Activated naive CD8-positive, alpha-beta T cell (primary cell): Measurements from ENCODE around the gene CELF5.
"Not testable (repeated sequence)": the region's sequence is repeated elsewhere in the genome, so short reads cannot be mapped to it uniquely, and the experiment has no call there.

ENCODE experiments used
- H3K27ac Mint-ChIP-seq: one replicate; pipeline ENCODE4 v1.8.0; 2021; ENCODE audit warnings: mixed read lengths
- H3K27me3 Mint-ChIP-seq: one replicate; pipeline ENCODE4 v1.8.0; 2021; ENCODE audit warnings: mixed read lengths
- H3K36me3 Mint-ChIP-seq: one replicate; pipeline ENCODE4 v1.8.0; 2021; ENCODE audit warnings: mixed read lengths
- H3K4me1 Mint-ChIP-seq: one replicate; pipeline ENCODE4 v1.8.0; 2021; ENCODE audit warnings: low read depth, mixed read lengths
- H3K4me3 Mint-ChIP-seq: one replicate; pipeline ENCODE4 v1.8.0; 2021; ENCODE audit warnings: mild to moderate bottlenecking, mixed read lengths
- H3K9me3 Mint-ChIP-seq: one replicate; pipeline ENCODE4 v1.8.0; 2021; ENCODE audit warnings: low read depth, mixed read lengths

Gene CELF5

DNA sequence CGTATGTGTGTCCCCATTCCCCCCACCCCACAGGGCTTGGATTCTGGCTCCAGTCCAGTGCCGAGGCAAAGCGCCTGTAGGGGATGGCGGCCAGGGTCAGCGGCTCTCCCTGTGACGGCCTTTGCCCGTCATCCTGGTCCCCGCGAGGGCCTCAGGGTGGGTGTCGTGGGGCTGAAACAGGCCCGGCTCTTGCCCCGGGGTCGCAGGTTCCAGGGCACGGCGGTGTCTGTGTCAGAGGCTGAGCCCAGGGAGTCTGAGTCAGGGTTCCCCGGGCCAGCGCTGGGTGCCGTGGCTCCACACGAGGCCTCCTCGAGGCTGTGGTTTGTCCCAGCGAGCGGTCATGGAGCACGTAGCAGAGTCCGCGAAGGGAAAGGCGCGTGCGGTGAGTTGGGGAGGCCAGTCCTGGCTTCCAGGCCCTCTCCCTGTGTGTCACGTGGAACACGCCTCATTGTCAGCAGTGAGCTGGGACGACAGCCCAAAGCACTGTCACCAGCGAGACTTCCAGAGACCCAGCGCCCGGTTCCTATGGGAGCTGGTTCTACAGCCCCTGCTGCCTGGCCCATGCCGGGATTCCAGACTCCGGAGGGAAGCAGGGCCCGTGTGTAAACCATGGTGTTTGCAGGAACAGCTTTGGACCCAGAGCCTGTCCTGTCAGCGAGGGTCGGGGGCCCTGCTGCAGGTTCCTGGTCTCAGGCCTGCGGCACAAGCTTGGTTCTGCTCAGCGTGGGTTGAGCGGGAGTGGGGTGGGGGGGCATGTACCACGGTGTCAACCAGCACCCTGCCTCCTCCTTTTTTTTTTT, 25.4 kb upstream of the CELF5 start:
- no peaks in the 10 kb centered on the region for H3K27me3 Mint-ChIP-seq

GRCh38 chr19:3201072-3201700, 23.3 kb upstream of the CELF5 start:
- Mint-ChIP-seq H3K9me3 (no peaks in the 10 kb centered on the region), H3K4me3 (no peak overlapping the region), H3K27me3 (no peaks in the 10 kb centered on the region), H3K36me3 (no peaks in the 10 kb centered on the region), H3K4me1 (no peaks in the 10 kb centered on the region), H3K27ac (no peak overlapping the region)

More for the DNA sequence above, 25.4 kb upstream of the CELF5 start:
- Mint-ChIP-seq H3K27ac (no peak overlapping the region), H3K36me3 (peaks cover 2% of the 10 kb centered on the region), H3K4me3 (no peak overlapping the region), H3K4me1 (no peaks in the 10 kb centered on the region), H3K9me3 (no peaks in the 10 kb centered on the region)

GRCh38 chr19:3201911-3202310, 22.6 kb upstream of the CELF5 start:
- H3K27me3 Mint-ChIP-seq: no peaks in the 10 kb centered on the region
- no peaks in the 10 kb centered on the region for H3K4me1 Mint-ChIP-seq
- no peaks in the 10 kb centered on the region for H3K9me3 Mint-ChIP-seq
- no peak overlapping the region for H3K27ac Mint-ChIP-seq
- H3K36me3 Mint-ChIP-seq: no peaks in the 10 kb centered on the region
- H3K4me3 Mint-ChIP-seq: no peak overlapping the region

DNA sequence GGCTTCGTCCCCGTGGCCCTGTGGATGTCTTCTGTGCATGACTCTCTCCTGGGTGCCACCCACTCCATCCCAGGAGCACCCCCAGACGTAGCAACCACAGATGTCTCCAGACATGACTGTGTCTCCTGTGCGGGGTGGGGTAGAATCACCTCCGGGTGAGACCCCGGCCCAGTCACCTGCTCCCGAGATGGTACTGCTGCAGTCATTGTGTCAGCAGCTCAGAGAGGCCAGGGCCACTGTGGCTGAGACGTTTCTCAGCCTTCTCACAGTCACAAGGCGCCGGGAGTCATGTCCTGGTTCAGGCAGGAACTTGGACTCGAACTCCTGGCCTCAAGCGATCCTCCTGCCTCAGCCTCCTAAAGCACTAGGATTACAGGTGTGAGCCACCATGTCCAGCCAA, 22.1 kb upstream of the CELF5 start:
- no peaks in the 10 kb centered on the region for H3K9me3 Mint-ChIP-seq
- H3K27ac Mint-ChIP-seq: no peak overlapping the region
- no peaks in the 10 kb centered on the region for H3K36me3 Mint-ChIP-seq
- no peaks in the 10 kb centered on the region for H3K27me3 Mint-ChIP-seq
- H3K4me1 Mint-ChIP-seq: no peaks in the 10 kb centered on the region
- no peak overlapping the region for H3K4me3 Mint-ChIP-seq

DNA sequence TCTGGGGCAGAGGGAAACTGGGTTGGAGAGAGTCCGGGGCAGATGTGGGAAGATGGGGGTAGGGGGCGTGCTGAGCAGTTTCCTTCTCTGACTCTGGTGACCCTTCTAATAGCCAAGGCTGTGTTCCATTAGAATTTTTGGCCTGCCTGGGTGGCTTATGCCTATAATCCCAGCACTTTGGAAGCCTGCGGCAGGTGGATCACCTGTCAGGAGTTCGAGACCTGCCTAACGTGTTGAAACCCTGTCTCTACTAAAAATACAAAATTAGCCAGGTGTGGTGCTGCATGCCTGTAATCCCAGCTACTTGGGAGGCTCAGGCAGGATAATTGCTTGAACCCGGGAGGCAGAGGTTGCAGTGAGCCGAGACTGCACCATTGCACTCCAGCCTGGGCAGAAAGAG, 21.6 kb upstream of the CELF5 start:
- not testable (repeated sequence) for H3K9me3 Mint-ChIP-seq, H3K4me1 Mint-ChIP-seq, H3K27ac Mint-ChIP-seq, H3K36me3 Mint-ChIP-seq, H3K27me3 Mint-ChIP-seq, H3K4me3 Mint-ChIP-seq

DNA sequence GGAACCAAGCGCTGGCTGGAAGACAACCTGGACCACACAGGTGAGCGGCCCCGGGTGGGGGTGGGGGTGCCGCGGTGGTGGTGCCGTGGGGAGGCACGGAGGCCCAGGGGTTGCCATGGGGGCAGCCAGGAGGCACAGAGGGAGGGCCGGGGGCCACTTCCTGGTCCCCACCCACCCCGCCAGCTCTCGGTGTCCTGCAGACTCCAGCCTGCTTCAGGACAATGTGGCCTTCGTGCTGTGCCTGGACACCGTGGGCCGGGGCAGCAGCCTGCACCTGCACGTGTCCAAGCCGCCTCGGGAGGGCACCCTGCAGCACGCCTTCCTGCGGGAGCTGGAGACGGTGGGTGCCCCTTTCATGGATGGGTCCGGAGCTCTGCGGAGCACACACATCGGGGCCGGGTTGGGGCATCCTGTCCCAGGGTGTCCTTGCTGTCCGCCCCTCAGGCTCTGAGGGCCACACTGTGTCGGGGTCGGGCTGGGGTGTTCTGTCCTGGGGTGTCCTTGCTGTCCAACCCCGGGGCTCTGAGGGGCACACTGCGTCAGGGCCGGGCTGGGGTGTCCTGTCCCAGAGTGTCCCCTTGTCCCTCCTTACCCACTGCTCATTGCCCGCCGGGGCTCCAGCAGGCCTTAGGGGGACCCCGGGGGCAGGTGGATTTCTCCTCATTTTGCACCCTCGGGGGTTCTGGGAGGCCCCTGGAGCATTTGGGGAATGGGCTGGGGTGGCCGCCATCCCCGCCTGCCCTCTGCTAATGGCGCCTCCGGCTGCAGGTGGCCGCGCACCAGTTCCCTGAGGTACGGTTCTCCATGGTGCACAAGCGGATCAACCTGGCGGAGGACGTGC, 20.4 kb upstream of the CELF5 start:
- H3K27ac Mint-ChIP-seq: no peak overlapping the region
- no peaks in the 10 kb centered on the region for H3K27me3 Mint-ChIP-seq
- no peaks in the 10 kb centered on the region for H3K4me1 Mint-ChIP-seq
- H3K36me3 Mint-ChIP-seq: no peaks in the 10 kb centered on the region
- H3K9me3 Mint-ChIP-seq: no peaks in the 10 kb centered on the region
- no peak overlapping the region for H3K4me3 Mint-ChIP-seq

GRCh38 chr19:3204646-3205275, 19.7 kb upstream of the CELF5 start:
- H3K4me3 Mint-ChIP-seq: no peak overlapping the region

GRCh38 chr19:3206216-3206953, 18.1 kb upstream of the CELF5 start:
- no peak overlapping the region for H3K4me3 Mint-ChIP-seq
- H3K27ac Mint-ChIP-seq: no peak overlapping the region
- H3K27me3 Mint-ChIP-seq: no peaks in the 10 kb centered on the region
- H3K4me1 Mint-ChIP-seq: no peaks in the 10 kb centered on the region
- no peaks in the 10 kb centered on the region for H3K9me3 Mint-ChIP-seq
- H3K36me3 Mint-ChIP-seq: no peaks in the 10 kb centered on the region

More at GRCh38 chr19:3204646-3205275, 19.7 kb upstream of the CELF5 start:
- Mint-ChIP-seq H3K27ac (no peak overlapping the region), H3K36me3 (no peaks in the 10 kb centered on the region), H3K9me3 (no peaks in the 10 kb centered on the region), H3K4me1 (no peaks in the 10 kb centered on the region), H3K27me3 (no peaks in the 10 kb centered on the region)

- Mint-ChIP-seq H3K27me3 (no peaks in the 10 kb centered on the region), H3K4me1 (no peaks in the 10 kb centered on the region), H3K4me3 (no peak overlapping the region), H3K27ac (no peak overlapping the region), H3K36me3 (no peaks in the 10 kb centered on the region), H3K9me3 (no peaks in the 10 kb centered on the region)
These were observed 16.8 kb upstream of the CELF5 start for GRCh38 chr19:3207461-3208242.

GRCh38 chr19:3208317-3209207, 15.9 kb upstream of the CELF5 start:
- no peaks in the 10 kb centered on the region for H3K9me3 Mint-ChIP-seq
- H3K27ac Mint-ChIP-seq: no peak overlapping the region
- H3K27me3 Mint-ChIP-seq: no peaks in the 10 kb centered on the region
- H3K36me3 Mint-ChIP-seq: no peaks in the 10 kb centered on the region
- H3K4me3 Mint-ChIP-seq: no peak overlapping the region
- H3K4me1 Mint-ChIP-seq: no peaks in the 10 kb centered on the region

- Mint-ChIP-seq H3K9me3 (no peaks in the 10 kb centered on the region), H3K27ac (no peak overlapping the region), H3K27me3 (no peaks in the 10 kb centered on the region), H3K4me3 (no peak overlapping the region), H3K36me3 (no peaks in the 10 kb centered on the region), H3K4me1 (no peaks in the 10 kb centered on the region)
These were observed 14.0 kb upstream of the CELF5 start for GRCh38 chr19:3210347-3211017.

DNA sequence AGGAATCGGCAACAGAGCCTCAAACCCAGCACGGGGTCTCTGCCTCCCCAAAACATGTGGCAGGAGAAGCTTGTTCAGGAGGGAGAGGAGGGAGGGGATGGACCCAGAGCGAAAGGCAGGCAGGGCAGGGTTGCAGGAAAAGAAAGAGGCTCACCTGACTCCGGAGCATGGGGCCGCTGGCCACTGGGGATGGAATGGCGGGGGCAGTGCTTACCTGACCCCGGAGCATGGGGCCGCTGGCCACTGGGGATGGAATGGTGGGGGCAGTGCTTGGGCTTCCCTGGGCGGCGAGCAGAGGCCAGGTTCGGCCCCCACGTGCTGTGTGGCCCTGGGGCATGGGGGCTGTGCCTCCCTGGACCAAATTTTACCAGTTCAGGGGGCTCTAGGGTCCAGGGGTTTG, 13.3 kb upstream of the CELF5 start:
- no peak overlapping the region for H3K27ac Mint-ChIP-seq
- no peaks in the 10 kb centered on the region for H3K9me3 Mint-ChIP-seq
- H3K4me3 Mint-ChIP-seq: no peak overlapping the region
- no peaks in the 10 kb centered on the region for H3K27me3 Mint-ChIP-seq
- no peaks in the 10 kb centered on the region for H3K4me1 Mint-ChIP-seq
- no peaks in the 10 kb centered on the region for H3K36me3 Mint-ChIP-seq

DNA sequence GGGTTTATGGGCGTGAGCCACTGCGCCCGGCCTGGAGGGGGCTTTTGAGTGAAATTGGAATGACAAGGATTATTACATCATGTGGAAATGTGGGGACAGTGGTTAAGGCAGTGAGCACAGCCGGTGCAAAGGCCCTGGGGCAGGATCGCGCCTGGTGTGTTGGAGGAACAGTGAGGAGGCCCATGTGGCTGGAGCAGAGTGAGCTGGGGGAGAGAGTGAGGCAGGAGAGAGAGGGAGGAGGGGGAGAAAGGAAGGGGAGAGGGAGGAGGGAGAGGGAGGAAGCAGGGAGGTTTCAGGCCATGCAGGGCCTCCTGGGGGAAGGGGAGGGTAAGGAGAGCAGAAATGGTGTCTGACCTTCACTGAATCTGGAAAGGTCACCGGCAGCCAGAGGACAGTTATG, 11.3 kb upstream of the CELF5 start:
- Mint-ChIP-seq H3K9me3 (no peaks in the 10 kb centered on the region), H3K27ac (no peak overlapping the region), H3K4me1 (no peaks in the 10 kb centered on the region), H3K4me3 (no peak overlapping the region), H3K36me3 (no peaks in the 10 kb centered on the region), H3K27me3 (no peaks in the 10 kb centered on the region)
